H9 (cell line): ENCODE results near the gene B9D2. TPM values are rescaled to one million over a fixed set of nuclear protein-coding genes. Genes with fewer than 3 reads are reported as not detected.
A peak's percentile ranks its signal among the peaks of the same experiment; 100 is the strongest.

Experiments used
- DNase-seq: peaks from one replicate; pipeline ENCODE4 v3.0.0-alpha.2; 2017
- H2AFZ ChIP-seq: one replicate; pipeline ENCODE4 v1.6.1; 2013; ENCODE audit warnings: mild to moderate bottlenecking, low read length, control low read depth, moderate library complexity
- H2AK5ac ChIP-seq: 2 replicates; pipeline ENCODE4 v1.6.1; 2013; ENCODE audit warnings: low read length, control low read depth, mixed read lengths; ENCODE audit not compliant: insufficient read length
- H2BK120ac ChIP-seq: one replicate; pipeline ENCODE4 v1.6.1; 2013; ENCODE audit warnings: low read depth, mild to moderate bottlenecking, low read length, control low read depth, inconsistent platforms; ENCODE audit not compliant: poor library complexity, severe bottlenecking
- H2BK12ac ChIP-seq: 2 replicates; pipeline ENCODE4 v1.6.1; 2013; ENCODE audit warnings: low read length, control low read depth, mixed read lengths, low read depth; ENCODE audit not compliant: insufficient read length
- H2BK15ac ChIP-seq: 2 replicates; pipeline ENCODE4 v1.6.1; 2013; ENCODE audit warnings: low read depth, low read length, control low read depth
- H2BK20ac ChIP-seq: one replicate; pipeline ENCODE4 v1.6.1; 2013; ENCODE audit warnings: low read depth, mild to moderate bottlenecking, low read length, control low read depth, inconsistent platforms; ENCODE audit not compliant: poor library complexity, severe bottlenecking
- H2BK5ac ChIP-seq: 2 replicates; pipeline ENCODE4 v1.6.1; 2013; ENCODE audit warnings: low read length, control low read depth, mixed read lengths; ENCODE audit not compliant: insufficient read length
- H3K14ac ChIP-seq: 2 replicates; pipeline ENCODE4 v1.6.1; 2013; ENCODE audit warnings: low read length, control low read depth; ENCODE audit not compliant: insufficient read depth
- H3K18ac ChIP-seq: 2 replicates; pipeline ENCODE4 v1.6.1; 2013; ENCODE audit warnings: low read depth, mild to moderate bottlenecking, mixed read lengths, low read length, control low read depth; ENCODE audit not compliant: insufficient read length
- H3K23ac ChIP-seq: 2 replicates; pipeline ENCODE4 v1.6.1; 2013; ENCODE audit warnings: low read length, control low read depth, mixed read lengths, low read depth; ENCODE audit not compliant: insufficient read length
- H3K23me2 ChIP-seq: 2 replicates; pipeline ENCODE4 v1.6.1; 2013; ENCODE audit warnings: low read depth, mild to moderate bottlenecking, mixed read lengths, low read length, control low read depth; ENCODE audit not compliant: insufficient read length, poor library complexity, severe bottlenecking
- H3K27ac ChIP-seq: 2 replicates; pipeline ENCODE4 v1.5.1; 2013; ENCODE audit warnings: low read length, control low read depth, mixed read lengths, low read depth; ENCODE audit not compliant: insufficient read length
- H3K27me3 ChIP-seq: 2 replicates; pipeline ENCODE4 v1.6.1; 2013; ENCODE audit warnings: low read length, control low read depth, inconsistent platforms; ENCODE audit not compliant: insufficient read depth
- H3K4ac ChIP-seq: 2 replicates; pipeline ENCODE4 v1.6.1; 2013; ENCODE audit warnings: low read depth, mild to moderate bottlenecking, control low read depth, inconsistent platforms, low read length, moderate library complexity
- H3K4me1 ChIP-seq: 2 replicates; pipeline ENCODE4 v1.6.1; 2013; ENCODE audit warnings: low read length, control low read depth, inconsistent platforms; ENCODE audit not compliant: insufficient read depth
- H3K4me2 ChIP-seq: 2 replicates; pipeline ENCODE4 v1.6.1; 2013; ENCODE audit warnings: low read length, control low read depth, mixed read lengths; ENCODE audit not compliant: insufficient read length, insufficient read depth
- H3K56ac ChIP-seq: 2 replicates; pipeline ENCODE4 v1.6.1; 2013; ENCODE audit warnings: low read depth, mild to moderate bottlenecking, mixed read lengths, low read length, control low read depth; ENCODE audit not compliant: insufficient read length
- H3K79me1 ChIP-seq: 2 replicates; pipeline ENCODE4 v1.6.1; 2013; ENCODE audit warnings: low read depth, mild to moderate bottlenecking, moderate library complexity, low read length, control low read depth, inconsistent platforms; ENCODE audit not compliant: insufficient read depth, poor library complexity, severe bottlenecking
- H3K79me2 ChIP-seq: 2 replicates; pipeline ENCODE4 v1.6.1; 2013; ENCODE audit warnings: low read length, control low read depth, inconsistent platforms; ENCODE audit not compliant: insufficient read depth
- H3K9ac ChIP-seq: 2 replicates; pipeline ENCODE4 v1.6.1; 2013; ENCODE audit warnings: low read length, control low read depth, mixed read lengths; ENCODE audit not compliant: insufficient read length; ENCODE audit errors: extremely low read depth
- H3K9me3 ChIP-seq: one replicate; pipeline ENCODE4 v1.6.1; 2013; ENCODE audit warnings: low read depth, low read length, inconsistent platforms; ENCODE audit not compliant: control insufficient read depth
- H3T11ph ChIP-seq: one replicate; pipeline ENCODE4 v1.6.1; 2013; ENCODE audit warnings: mild to moderate bottlenecking, low read length, control low read depth, inconsistent platforms
- H4K20me1 ChIP-seq: one replicate; pipeline ENCODE4 v1.6.1; 2013; ENCODE audit not compliant: control insufficient read depth, insufficient read length, insufficient read depth
- H4K5ac ChIP-seq: 2 replicates; pipeline ENCODE4 v1.6.1; 2013; ENCODE audit warnings: low read depth, mild to moderate bottlenecking, mixed read lengths, low read length, control low read depth; ENCODE audit not compliant: insufficient read length
- H4K8ac ChIP-seq: replicated peaks from 2 replicates; pipeline ENCODE4 v1.6.1; 2013; ENCODE audit warnings: low read length, control low read depth, mixed read lengths, low read depth; ENCODE audit not compliant: insufficient read length
- H4K91ac ChIP-seq: 2 replicates; pipeline ENCODE4 v1.6.1; 2013; ENCODE audit warnings: low read depth, mild to moderate bottlenecking, moderate library complexity, mixed read lengths, low read length, control low read depth; ENCODE audit not compliant: insufficient read length
- H3K27ac Mint-ChIP-seq, 3 experiments: 2 replicates in 2 of 3; 3 replicates in 1 of 3; pipeline ENCODE4 v1.8.0; 2020 to 2021; ENCODE audit warnings: mixed read lengths in 3 of 3, mild to moderate bottlenecking in 1 of 3, moderate library complexity in 1 of 3
- H3K27me3 Mint-ChIP-seq: 2 replicates; pipeline ENCODE4 v1.8.0; 2021; ENCODE audit warnings: low read depth, mild to moderate bottlenecking, moderate library complexity, mixed read lengths
- H3K36me3 Mint-ChIP-seq, 3 experiments: 2 replicates in 2 of 3; 3 replicates in 1 of 3; pipeline ENCODE4 v1.8.0; 2020 to 2021; ENCODE audit warnings: low read depth in 3 of 3, mixed read lengths in 3 of 3; ENCODE audit not compliant: insufficient read depth in 1 of 3
- H3K4me1 Mint-ChIP-seq, 2 experiments: 2 replicates each; pipeline ENCODE4 v1.8.0; 2020; ENCODE audit warnings: mixed read lengths in 2 of 2
- H3K4me3 Mint-ChIP-seq, 2 experiments: 2 replicates in 1 of 2; 3 replicates in 1 of 2; pipeline ENCODE4 v1.8.0; 2020 to 2021; ENCODE audit warnings: mild to moderate bottlenecking in 2 of 2, mixed read lengths in 2 of 2, moderate library complexity in 1 of 2
- H3K9me3 Mint-ChIP-seq, 2 experiments: 2 replicates in 1 of 2; 3 replicates in 1 of 2; pipeline ENCODE4 v1.8.0; 2020; ENCODE audit warnings: mild to moderate bottlenecking in 2 of 2, mixed read lengths in 2 of 2, moderate library complexity in 1 of 2
- CTCF ChIP-seq: fragments of 200-600 bp; sonication (generic); conservative IDR thresholded peaks from 3 replicates; pipeline ENCODE4 v1.8.0; 2021; ENCODE audit warnings: antibody characterized with exemption, mild to moderate bottlenecking
- WGBS: extraction: QIAGEN DNeasy Blood & Tissue Kit; methylation state at CpG from one replicate; pipeline ENCODE4 v1.1.7; 2013; ENCODE audit warnings: missing lambda C conversion rate, low lambda C conversion rate, mixed read lengths; ENCODE audit not compliant: insufficient read length; ENCODE audit errors: extremely low coverage; 5-methylcytosine and 5-hydroxymethylcytosine counted together
- total RNA-seq: library from RNA; stranded (reverse); gene quantifications from 2 replicates; pipeline ENCODE4 v1.2.1, GENCODE V29; 2021

B9D2 gene
- total RNA-seq, 1 experiment from 2014 or later, result 4.8 TPM

GRCh38 chr19:41325640-41325946 lies 38.4 kb downstream of the B9D2 start:
- Histone ChIP-seq H3K79me2 (no peaks in the 10 kb centered on the region), H3T11ph (no peak overlapping the region), H4K5ac (no peak overlapping the region), H4K91ac (no peak overlapping the region), H2BK20ac (no peak overlapping the region), H3K14ac (no peak overlapping the region; the same call in 1 of the 2 replicates), H2BK15ac (no peak overlapping the region), H3K4me2 (peak overlapping the region; percentile 97), H3K4me1 (peaks cover 12% of the 10 kb centered on the region; the same call in 1 of the 2 replicates), H3K56ac (no peak overlapping the region), H3K4ac (no peak overlapping the region), H3K9ac (no peak overlapping the region), H3K9me3 (no peaks in the 10 kb centered on the region), H2AFZ (no peak overlapping the region), H3K18ac (no peak overlapping the region), H2BK12ac (no peak overlapping the region), H4K8ac (no peak overlapping the region), H3K79me1 (no peaks in the 10 kb centered on the region), H3K23me2 (peaks cover 14% of the 10 kb centered on the region), H2BK120ac (no peak overlapping the region), H3K23ac (no peak overlapping the region), H3K27ac (no peak overlapping the region), H2BK5ac (no peak overlapping the region), H4K20me1 (peaks cover 3% of the 10 kb centered on the region), H2AK5ac (no peak overlapping the region), H3K27me3 (no peaks in the 10 kb centered on the region)
- H3K9me3 Mint-ChIP-seq, result no peaks in the 10 kb centered on the region
- H3K4me1 Mint-ChIP-seq, result peaks cover 49 to 54% of the 10 kb centered on the region in 2 experiments
- H3K27ac Mint-ChIP-seq, result no peak overlapping the region; a peak in 1 of 7 replicates
- no peak for DNase-seq
- no peak for TF ChIP-seq CTCF
- peaks cover 1% of the 10 kb centered on the region; the same call in 1 of the 2 replicates for H3K27me3 Mint-ChIP-seq
- peaks cover 3 to 41% (median 13%) of the 10 kb centered on the region in 3 experiments; a peak in 5 of 7 replicates for H3K36me3 Mint-ChIP-seq
- no CpG with 5 or more reads among the region's 10 CpGs for WGBS
- peak overlapping the region; percentile 56 to 83 for H3K4me3 Mint-ChIP-seq
